HG03558 (cell line): Measurements from ENCODE around the gene DLGAP4.

Source experiments
- ATAC-seq: cut with Tn5 transposase; IDR thresholded peaks from one replicate; pipeline ENCODE4 v1.9.1; 2021; ENCODE audit warnings: moderate number of reproducible peaks; ENCODE audit not compliant: unreplicated experiment; ENCODE audit errors: extremely low read depth

Gene DLGAP4

DNA sequence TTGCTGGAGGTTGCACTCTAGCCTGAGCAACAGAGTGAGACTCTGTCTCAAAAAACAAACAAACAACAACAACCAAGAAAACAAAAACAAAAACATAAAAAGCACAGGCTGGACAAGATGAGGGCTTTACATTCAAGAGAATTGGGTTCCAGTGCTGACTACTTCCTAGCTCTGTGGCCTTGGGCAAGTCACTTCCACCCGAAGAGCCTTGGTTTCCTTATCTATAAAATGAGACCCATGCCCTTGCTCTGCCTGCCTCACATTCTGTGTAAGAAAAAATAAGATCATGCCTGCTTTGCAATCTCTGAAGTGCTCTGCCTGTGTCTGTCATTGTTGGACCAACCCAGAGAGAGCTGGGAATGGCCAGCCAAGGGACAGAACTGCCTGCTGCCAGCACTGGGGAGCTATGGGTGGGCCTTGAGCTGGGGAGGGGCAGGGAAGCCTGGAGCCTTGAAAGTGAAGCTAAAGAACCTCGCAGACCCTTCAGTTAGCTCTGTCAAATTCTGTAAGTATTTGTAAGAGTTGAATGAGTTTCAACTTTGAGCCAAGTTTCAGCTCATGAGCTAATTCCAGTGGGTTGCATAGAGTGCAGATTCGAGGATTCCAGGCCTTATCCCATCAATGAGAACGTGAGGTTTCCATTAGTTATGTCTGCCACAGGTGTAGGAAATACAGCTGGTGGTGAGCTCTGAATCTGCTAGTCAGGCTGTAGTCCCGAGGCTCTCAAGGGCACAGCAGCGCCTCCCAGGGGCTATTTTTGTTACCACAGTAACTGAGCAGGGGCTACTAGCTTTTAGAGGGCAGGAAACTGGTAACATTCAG, 93.2 kb downstream of the DLGAP4 start:
- no peak for ATAC-seq

DNA sequence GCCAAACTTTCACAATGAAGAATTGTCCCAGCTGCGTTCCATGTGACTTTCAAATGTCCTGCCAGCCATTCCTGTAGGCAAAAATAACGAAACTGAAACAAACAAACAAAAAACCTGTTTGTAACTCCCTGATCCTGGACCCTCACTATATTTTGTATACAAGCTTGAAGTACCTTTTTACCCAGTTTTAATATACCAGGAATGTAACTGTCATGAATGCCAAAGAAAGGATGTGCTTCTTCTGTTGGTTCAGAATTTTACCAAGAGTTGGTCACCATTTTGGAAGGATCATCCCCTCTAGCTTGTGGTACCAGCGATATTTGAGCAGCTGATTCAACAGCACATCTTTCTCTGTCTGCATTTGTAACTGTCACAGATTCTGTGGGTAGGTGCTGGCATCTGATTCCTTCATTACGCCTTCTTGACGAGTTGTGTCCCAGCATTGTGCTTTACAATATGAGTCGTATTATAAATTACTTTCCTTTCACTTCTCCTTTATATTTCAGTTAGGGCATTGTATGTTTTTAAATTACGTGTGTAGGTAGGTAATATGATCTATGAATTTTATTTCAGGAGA, 93.9 kb downstream of the DLGAP4 start:
- no peak for ATAC-seq

DNA sequence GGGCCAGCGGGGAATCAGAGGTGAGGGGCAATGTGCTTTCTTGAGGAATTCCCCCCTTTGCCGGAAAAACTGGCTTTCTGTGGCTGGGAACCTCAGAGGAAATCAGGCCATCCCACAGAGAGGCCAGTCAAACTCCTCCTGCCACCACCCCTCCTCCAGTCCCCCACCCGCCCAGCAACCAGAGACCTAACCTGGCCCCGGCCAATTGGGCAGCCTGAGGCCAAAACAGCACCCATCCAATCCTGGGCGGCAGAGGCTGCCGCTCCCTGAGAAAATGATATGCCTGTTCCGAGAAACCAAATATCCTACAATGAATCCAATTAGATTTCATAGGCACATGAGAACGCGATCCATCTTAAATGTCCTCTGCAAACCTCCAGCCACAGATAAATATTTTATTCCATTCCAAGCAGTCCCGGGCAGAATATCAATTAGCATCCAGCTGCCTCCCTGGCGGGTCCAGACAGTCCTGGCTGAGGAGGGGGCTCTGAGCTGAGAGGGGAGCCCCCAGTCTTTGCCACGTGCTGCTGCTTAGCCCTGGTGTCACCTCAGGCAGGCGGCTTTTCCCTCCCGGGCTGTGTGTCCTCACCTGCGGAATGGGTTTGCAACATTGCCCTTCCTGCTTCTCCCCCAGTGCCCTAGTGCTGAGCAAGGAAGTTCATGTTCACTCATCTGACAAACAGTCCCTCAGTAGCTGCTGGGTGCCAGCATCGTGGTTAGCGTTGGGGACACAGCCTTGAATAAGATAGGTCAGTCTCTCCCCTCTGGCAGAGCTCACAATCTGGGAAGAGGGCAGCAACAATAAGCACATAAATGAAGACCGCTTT, 95.0 kb downstream of the DLGAP4 start:
- ATAC-seq = no peak

DNA sequence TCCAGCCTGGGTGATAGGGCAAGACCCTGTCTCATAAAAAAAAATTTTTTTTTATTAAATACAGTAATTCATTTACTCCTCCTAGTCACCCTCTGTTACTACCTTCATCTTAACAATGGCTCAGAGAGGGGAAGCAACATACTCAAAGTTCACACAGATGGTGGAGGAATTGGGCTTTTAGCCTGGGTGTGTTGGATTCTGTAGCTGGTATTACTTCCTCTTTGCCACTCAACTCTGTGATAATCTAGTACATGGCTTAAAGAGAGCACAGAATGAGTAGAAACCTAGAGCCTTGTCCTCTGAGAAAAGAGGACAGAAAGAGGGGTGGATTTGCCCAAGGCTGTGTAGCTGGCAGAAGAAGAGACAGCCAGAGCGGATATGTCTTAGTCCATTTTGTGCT, 96.6 kb downstream of the DLGAP4 start:
- no peak for ATAC-seq

DNA sequence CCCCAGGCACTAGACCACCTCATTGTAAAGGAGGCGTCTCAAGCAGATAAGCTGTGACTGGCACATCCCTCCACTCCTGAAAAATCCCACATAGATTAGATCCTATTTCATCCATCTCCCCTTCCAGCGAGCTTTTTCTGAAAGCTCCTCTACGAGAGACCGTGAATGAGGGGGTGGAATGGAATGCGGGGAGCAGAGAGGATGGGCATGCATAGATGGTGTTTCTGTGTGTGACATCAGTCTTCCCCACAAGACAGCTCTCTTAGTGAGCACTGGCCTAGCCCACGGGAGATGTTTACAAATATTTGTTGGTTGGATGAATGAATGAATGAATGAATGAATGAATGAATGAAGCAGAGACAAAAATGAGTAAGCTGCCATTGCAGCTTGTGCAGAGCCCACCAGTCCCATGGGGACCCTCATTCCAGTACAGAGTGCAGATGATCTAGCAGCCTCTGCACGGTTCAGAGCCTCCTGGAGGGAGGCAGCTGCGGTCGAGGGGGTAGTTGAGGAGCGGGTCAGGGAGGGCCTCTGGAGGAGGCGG, 98.4 kb downstream of the DLGAP4 start:
- ATAC-seq = no peak

DNA sequence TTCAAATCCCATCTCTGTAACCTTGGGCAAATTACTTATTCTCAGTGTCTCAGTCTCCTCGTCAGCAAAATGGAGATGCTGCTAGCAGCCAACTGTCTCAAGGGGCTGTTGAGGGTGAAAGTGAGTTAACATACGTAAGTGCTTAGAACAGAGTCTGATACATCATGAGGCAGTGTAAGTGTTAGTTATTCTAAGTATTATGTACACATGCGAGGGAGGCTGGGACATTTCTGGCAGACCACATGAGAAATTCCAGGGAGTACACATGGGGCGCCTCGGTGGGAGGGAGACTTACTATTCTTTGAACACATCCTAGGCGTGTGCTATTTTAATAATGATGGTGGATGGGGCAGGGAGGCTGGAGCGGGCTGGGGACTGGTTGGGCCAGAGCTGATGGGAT, 99.1 kb downstream of the DLGAP4 start:
- ATAC-seq = no peak

DNA sequence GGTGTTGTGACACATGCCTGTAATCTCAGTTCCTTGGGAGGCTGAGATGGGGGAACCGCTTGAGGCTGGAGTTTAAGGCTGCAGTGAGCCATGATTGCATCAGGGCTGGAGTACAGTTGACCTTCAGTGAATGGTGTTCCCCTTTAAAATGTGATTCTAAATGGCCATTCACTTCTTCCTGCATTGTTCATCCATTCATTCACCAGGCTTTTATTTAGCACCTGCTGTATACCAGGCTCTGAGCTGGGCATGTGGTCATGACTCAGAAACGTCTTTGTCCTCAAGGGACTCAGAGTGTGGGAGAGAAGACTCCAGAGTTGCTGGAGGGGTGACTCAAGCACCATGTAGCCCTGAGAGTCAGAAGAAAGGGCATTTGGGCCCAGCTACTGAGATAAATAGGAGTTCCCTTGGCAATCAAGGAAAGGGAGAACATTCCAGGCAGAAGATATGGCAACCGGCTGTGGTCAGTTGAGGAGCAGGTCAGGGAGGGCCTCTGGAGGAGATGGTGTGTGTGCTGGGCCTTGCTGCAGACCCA, 101.1 kb downstream of the DLGAP4 start:
- ATAC-seq = no peak

DNA sequence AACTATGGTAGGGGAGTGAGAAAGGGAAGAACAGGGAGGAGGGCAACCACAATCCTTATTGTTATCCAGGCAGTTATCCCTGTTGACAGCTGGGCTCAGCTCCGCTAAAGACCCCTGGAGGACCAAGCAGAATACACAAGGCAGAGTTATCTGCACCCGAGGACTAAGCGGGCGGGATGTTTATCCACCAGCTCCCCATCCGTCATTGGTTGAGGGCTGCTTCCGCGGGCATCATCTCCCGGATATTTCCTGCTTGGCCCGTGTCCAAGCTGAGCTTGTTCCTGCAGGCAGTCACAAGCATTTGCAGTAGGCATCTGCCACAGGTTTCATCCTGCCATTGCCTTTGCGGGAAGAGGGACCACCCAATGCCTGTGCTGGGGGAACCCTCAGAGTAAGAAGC, 102.1 kb downstream of the DLGAP4 start:
- no peak for ATAC-seq

DNA sequence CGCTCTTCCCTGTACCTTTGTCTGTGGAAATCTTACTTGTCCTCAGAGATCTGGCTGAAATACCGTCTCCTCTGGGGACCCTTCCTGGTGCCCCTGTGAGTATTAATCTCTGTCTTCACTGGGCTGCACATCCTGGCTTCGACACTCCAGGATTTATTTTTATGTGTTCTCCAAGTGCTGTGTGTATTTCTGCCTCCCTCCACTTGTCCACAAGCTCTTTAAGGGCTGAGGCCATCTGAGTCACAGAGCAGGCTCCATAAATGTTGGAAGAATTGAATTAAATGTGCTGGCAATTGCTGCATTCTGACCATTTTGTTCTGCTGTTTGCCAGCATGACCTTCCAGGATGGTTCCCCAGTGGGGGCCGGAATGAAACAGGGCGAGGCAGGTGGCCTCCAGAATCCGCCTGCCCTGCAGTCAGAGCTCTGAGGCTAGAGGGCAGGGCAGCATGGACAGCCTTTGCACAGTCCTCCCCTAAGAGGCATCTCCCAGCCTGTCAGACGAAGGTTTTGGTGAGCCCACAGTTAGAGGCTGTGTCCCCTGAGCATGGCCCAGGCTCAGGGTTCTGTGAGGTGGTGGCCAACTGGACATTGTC, 105.8 kb downstream of the DLGAP4 start:
- no peak for ATAC-seq

DNA sequence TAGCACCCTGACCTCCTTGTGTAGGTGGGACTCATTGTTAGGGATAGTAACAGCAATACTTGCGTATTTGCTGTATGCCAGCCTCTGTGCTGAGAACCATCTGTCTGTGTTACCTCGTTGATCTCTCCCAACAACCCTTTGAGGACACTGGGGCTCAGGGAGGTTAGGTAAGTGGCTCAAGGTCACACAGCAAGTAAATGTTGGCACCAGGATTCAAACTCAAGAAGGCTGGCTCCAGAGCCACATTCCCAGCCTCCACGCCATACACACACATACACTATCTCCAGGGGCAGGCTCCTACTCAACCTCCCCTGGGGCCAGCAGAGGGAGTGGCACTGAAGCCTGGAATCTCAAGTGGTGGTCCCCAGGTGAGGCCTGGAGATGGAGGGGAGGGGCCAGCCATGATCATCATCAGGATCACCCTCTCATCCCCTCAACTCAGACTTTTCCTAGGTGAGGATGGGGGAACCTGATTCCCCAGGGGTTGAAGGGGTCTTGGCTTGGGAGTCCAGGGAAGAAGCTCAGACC, 109.4 kb downstream of the DLGAP4 start:
- no peak for ATAC-seq

DNA sequence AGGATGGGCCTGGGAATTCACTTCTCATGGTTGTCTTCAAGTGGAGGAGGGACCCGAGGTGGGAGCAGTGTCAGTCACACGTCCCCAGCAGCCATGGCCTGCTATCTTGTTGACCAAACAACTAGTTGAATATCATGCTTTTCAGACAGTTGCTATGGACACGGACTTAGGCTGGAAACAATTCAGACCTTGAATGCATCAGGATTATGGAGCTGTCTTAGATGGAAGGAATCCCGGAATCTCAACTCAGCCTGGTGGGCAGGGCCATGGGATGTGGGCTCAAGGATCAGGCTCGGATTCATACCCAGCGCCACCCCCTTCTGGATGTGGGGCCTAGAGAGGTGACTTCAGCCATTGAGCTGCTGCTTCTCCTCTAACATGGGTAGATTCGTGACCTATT, 112.6 kb downstream of the DLGAP4 start:
- ATAC-seq = no peak

DNA sequence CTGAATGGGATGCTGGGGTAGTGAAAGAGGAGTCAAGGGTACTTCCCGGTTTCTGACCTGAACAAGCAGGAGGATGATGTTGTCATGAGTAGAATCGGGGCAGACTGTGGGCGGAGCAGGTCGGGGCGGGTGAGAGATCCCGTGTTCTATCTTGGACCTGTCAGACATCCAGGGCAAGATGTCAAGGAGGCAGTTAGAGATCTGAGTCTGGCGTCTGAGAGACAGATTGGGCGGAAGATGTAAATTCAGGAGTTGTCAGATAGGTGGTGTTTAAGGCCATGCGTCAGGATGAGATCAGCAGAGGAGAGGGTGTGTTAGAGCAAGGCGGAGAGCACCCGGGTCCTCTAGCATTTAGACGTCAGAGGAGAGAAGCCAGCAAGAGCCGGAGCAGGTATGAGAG, 115.5 kb downstream of the DLGAP4 start:
- no peak for ATAC-seq

DNA sequence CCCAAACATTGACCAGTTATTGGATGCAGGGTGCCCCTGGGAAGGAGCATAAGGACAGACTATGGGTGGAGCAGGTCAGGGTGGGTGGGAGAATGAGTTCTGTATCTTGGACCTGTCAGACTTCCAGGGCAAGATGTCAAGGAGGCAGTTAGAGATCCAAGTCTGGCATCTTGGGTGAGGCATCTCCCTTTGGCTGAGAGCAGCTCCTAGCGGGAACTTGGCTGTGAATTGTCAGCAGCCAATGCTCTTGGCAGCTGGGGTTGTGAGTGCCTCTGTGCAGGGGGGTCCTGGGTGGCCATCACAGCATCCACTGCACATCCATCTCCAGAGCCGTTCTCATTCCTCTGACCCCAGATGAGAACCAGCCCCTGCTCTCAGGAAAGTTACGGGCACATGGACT, 118.2 kb downstream of the DLGAP4 start:
- ATAC-seq = no peak

DNA sequence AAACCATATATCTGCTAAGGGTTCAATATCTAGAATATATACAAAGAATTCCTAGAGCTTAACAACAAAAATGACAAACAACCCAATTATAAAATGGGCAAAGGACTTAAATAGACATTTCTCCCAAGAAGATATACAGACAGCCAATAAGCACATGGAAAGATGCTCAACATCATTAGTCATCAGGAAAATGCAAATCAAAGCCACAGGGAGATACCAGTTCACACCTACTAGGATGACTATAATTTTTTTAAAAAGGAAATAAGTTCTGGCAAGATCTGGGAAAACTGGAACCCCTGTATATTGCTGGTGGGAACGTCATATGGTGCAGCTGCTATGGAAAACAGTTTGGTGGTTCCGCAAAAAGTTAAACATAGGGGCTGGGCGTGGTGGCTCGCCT, 119.0 kb downstream of the DLGAP4 start:
- ATAC-seq = no peak

DNA sequence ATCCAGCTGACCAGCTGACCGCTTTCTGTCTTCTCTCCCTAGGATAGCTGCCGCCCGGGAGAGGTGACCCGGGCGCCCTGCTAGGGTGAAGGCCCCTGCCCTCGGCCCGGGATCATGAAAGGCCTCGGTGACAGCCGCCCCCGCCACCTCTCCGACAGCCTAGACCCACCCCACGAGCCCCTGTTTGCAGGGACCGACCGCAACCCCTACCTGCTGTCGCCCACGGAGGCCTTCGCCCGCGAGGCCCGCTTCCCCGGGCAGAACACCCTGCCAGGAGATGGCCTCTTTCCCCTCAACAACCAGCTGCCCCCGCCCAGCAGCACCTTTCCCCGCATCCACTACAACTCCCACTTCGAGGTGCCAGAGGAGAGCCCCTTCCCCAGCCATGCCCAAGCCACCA, 125.5 kb downstream of the DLGAP4 start:
- ATAC-seq = no peak

DNA sequence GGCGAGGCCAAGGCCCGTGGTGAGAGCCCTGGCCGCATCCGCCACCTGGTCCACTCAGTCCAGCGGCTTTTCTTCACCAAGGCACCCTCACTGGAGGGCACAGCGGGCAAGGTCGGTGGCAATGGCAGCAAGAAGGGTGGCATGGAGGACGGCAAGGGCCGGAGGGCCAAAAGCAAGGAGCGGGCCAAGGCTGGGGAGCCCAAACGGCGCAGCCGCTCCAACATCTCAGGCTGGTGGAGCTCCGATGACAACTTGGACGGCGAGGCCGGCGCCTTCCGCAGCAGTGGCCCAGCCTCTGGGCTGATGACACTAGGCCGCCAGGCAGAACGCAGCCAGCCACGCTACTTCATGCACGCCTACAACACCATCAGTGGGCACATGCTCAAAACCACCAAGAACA, 126.0 kb downstream of the DLGAP4 start:
- ATAC-seq = no peak

DNA sequence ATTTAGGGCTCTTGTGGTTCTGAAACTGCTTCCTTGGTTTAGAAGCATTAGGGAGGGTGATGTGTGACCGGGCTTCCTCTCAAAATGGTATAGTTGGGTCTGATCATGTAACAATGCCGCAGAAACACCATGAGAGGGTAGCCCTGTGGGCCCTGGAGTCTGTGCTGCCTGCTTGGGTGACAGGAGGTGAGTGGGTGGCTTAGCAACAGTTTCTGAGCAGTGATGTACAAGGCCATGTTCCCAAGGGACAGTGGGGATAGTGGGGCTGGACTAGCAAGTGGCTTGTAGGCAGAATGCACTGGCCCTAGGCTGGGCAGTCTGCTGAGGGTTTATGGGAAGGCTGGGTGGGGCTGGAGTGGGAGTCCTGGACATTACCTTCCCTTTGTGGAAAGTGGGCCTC, 128.2 kb downstream of the DLGAP4 start:
- ATAC-seq = no peak

DNA sequence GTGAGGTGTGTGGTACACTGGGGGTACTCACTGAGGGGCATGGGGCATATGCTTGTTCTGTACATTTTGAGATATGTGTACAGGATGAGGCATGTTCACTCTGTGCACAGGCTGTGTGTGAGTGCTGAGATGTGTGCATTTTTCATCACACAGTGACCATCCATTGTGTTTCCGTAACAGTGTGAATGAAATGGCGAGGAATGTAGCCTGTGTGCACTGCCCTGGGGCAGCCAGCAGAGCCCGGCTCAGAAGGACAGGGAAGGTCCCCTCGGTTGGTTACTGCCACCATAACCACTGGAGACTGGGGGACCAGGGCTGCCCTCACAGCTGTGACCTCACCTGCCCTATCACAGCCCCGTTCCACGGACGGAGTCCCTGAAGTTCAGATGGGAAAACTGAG, 129.0 kb downstream of the DLGAP4 start:
- ATAC-seq = no peak

DNA sequence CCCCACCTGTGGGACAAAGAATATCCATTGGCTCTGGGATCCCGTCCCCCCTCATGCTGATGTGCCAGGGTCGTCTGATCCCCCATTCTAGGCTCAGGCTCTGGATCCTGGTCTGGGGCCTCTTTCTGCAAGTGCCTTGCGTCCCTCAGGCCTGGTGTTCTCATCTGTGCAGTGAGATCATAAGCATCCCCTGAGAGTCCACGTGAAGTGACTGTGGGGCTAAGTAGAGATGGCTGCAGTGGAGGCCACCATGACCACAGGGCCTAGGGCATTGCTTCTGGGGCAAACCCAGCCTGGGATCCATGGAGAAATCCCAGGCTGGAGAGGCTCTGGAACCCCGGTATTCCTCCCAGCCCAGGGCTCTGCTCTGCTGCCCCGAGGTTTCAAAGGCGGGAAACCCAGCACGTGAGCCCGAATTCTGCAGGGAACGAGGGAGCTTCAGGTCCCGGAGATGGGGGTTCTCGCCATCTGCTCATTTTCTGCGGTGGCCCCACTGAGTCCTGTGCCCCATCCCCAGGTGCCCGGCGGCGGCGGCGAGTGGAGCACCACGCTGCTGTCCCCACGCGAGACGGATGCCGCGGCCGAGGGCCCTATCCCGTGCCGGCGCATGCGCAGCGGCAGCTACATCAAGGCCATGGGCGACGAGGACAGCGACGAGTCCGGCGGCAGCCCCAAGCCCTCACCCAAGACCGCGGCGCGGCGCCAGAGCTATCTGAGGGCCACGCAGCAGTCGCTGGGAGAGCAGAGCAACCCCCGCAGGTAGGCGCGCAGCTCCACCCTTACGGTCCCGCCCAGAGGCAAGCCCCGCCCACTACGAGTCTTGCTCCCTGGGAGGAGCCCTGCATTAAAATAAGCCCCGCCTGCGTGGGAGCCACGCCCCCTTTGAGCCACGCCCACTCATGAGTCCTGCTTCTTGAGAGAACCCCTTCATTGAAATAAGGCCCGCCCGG, 129.7 kb downstream of the DLGAP4 start:
- no peak for ATAC-seq
